Rectal smooth muscle tissue (tissue), 1 donor: ENCODE data around the gene NPNT.

Experiments
- H3K27ac ChIP-seq: one replicate; pipeline ENCODE4 v1.7.0; 2013; ENCODE audit warnings: low read depth, low read length, inconsistent platforms
- H3K27me3 ChIP-seq: one replicate; pipeline ENCODE4 v1.7.0; 2013; ENCODE audit warnings: low read length; ENCODE audit not compliant: control insufficient read depth, insufficient read depth
- H3K36me3 ChIP-seq: one replicate; pipeline ENCODE4 v1.7.0; 2013; ENCODE audit warnings: low read length; ENCODE audit not compliant: control insufficient read depth, insufficient read depth
- H3K4me1 ChIP-seq: one replicate; pipeline ENCODE4 v1.7.0; 2013; ENCODE audit warnings: low read length; ENCODE audit not compliant: control insufficient read depth, insufficient read depth
- H3K4me3 ChIP-seq: one replicate; pipeline ENCODE4 v1.7.0; 2013; ENCODE audit warnings: low read length
- H3K9ac ChIP-seq: one replicate; pipeline ENCODE4 v1.7.0; 2013; ENCODE audit warnings: low read length

NPNT gene

DNA sequence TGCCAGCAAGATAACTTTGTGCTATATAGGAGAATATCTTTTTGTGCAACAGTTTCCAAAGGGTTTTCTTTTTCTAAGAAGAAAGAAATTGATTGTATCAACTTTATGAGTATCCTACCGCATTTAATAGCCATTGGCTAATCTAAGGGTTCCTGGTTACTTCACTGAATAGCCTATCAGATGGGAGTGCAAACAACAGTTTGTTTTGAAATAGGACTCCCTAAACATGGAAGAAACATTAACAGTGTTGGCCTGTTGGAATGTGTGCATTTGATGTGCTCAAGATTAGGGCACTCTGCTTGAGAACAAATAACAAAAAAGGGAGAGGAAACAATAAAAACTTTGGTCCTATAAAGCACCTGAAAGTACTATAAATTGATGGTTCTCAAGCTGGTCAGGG lies 29.1 kb downstream of the NPNT start:
- no peaks in the 10 kb centered on the region for H3K36me3 ChIP-seq
- H3K27me3 ChIP-seq: no peaks in the 10 kb centered on the region
- H3K27ac ChIP-seq: no peak overlapping the region
- H3K4me3 ChIP-seq: no peak overlapping the region
- no peaks in the 10 kb centered on the region for H3K4me1 ChIP-seq
- H3K9ac ChIP-seq: no peak overlapping the region

DNA sequence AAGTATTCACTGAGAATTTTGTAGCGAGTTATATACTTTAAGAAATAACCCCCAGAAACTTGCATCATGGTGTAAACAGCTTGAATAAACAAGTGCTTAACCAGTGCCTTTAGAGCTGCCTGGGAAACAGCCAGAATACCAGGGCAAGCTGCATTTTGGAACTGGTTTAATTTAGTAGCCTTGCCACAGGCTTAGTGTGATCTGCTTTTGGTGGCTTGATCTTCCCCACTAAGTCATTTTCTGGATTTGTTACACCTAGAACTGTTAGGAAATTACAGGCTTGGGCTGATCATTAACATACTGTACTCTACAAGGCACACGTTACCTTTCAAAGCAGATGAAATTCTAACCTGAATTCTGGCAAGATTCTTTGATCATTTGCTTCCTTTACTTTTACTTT lies 35.4 kb downstream of the NPNT start:
- no peaks in the 10 kb centered on the region for H3K36me3 ChIP-seq
- H3K4me1 ChIP-seq: no peaks in the 10 kb centered on the region
- no peak overlapping the region for H3K27ac ChIP-seq

DNA sequence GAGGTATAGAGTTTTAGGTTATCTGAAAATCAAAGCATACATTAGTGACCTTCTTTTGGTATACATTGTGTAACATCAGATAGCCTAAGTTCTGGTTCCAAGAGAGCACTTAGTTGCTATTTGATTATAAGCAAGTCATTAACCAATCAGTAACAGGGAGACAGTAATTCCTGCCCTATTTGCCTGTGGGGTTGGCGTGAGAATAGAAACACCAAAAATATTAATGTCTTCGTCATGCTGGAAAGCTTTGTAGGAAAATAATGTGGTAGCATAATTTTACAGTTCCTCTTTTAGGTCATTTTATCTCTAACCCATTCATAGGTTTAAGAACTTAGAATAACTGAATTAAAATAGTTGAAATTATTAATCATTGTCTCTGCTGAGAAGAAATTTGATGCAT lies 37.8 kb downstream of the NPNT start:
- H3K27ac ChIP-seq: no peak overlapping the region
- H3K4me3 ChIP-seq: no peak overlapping the region
- no peaks in the 10 kb centered on the region for H3K27me3 ChIP-seq
- H3K36me3 ChIP-seq: no peaks in the 10 kb centered on the region
- H3K9ac ChIP-seq: no peak overlapping the region
- no peaks in the 10 kb centered on the region for H3K4me1 ChIP-seq

More for the DNA sequence above, 35.4 kb downstream of the NPNT start:
- no peak overlapping the region for H3K4me3 ChIP-seq
- no peak overlapping the region for H3K9ac ChIP-seq
- no peaks in the 10 kb centered on the region for H3K27me3 ChIP-seq

DNA sequence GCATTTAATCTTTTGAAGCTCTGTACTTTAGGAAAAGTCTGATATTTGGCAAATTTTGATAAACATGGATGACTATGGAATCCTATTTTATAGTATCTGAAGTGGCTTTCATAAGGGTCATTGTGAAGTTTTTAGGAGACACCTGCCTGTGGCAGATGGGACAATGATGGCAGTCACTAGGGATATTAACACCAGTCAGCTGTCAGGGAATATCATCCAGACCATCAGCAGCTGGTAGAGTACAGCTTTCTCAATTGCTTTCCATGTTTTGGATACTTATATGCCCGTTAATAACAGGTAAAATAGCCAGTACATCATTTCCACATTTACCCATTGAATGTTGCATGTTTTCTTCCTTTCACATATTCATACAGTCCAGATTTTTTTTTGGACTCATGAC lies 39.1 kb downstream of the NPNT start:
- H3K27me3 ChIP-seq: no peaks in the 10 kb centered on the region
- no peaks in the 10 kb centered on the region for H3K4me1 ChIP-seq
- H3K27ac ChIP-seq: no peak overlapping the region
- H3K9ac ChIP-seq: no peak overlapping the region
- no peaks in the 10 kb centered on the region for H3K36me3 ChIP-seq
- no peak overlapping the region for H3K4me3 ChIP-seq

DNA sequence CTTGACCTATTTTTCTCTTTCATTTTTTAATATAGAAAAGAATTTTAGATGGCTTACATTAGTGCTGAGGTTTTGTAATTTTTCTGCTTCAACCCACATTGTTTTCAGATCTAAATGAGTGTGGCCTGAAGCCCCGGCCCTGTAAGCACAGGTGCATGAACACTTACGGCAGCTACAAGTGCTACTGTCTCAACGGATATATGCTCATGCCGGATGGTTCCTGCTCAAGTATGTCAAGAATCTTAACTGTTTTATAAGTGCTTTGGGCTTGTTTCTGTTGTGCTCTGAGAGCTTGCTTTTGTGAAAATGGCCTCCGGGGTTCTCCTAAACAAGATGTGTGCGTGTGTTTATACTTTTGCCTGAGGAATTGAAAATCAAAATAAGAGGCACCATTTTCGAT lies 41.6 kb downstream of the NPNT start:
- Histone ChIP-seq H3K4me1 (no peaks in the 10 kb centered on the region), H3K4me3 (no peak overlapping the region), H3K27me3 (no peaks in the 10 kb centered on the region), H3K9ac (no peak overlapping the region), H3K36me3 (no peaks in the 10 kb centered on the region), H3K27ac (no peak overlapping the region)

DNA sequence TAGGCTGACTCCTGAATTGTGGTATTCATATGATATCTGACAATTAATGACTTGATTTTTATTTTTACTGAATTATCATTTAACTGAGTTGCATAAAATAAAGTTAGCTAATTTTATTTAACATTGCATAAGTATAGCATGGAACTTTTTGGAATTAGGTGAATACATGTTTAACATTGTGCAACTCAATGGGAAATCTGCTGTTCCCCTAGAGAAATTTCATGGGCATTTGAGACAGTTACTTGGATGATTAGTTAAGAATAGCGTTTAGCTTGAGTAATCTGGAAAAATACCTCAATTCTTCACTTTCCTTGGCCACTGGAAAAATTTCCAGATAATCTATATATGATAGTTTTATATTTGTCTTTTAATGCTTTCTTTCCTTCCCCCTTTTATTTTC lies 42.5 kb downstream of the NPNT start:
- Histone ChIP-seq H3K4me1 (no peaks in the 10 kb centered on the region), H3K9ac (no peak overlapping the region), H3K36me3 (no peaks in the 10 kb centered on the region), H3K27ac (no peak overlapping the region), H3K27me3 (no peaks in the 10 kb centered on the region), H3K4me3 (no peak overlapping the region)

DNA sequence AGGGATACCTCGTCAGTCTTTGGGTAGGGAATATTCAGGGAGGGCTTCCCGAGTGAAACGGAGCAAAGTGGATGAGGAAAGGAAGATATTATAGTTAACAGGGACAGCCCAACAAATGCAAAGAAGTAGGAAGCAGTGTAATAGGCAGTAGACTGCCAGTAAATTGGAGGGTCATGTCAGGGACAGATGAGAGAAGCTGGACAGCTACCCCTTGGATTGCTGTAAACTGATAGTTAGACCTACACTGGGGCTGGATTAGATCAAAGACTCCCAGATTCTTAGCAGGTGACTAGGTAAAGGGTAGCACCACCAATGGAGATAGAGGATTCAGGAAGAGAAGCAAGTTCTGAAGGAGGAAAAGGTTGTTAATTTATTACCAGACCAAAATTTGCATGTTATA lies 48.0 kb downstream of the NPNT start:
- H3K27me3 ChIP-seq: no peaks in the 10 kb centered on the region
- H3K36me3 ChIP-seq: no peaks in the 10 kb centered on the region
- no peaks in the 10 kb centered on the region for H3K4me1 ChIP-seq
- H3K9ac ChIP-seq: no peak overlapping the region
- no peak overlapping the region for H3K27ac ChIP-seq
- H3K4me3 ChIP-seq: no peak overlapping the region

DNA sequence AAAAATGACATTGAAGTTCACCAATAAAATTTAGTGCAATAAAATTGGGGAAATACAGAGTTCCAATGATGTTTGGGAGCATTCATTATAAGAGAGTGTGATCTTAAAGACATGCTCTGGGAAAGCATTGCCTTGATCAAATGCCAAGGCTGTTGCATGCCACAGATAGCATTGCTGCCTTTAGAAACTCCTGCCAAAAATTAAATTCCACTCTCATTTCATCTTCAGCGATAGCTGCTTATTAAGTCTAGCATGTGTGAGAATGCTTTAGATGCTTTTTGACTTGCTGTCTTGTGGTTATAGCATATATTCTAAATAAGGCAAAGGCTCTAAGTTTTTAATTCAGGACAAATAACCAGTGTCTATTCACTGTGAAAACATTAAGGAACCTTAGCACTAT lies 49.3 kb downstream of the NPNT start:
- no peak overlapping the region for H3K9ac ChIP-seq
- no peaks in the 10 kb centered on the region for H3K4me1 ChIP-seq
- no peak overlapping the region for H3K27ac ChIP-seq
- no peak overlapping the region for H3K4me3 ChIP-seq
- H3K27me3 ChIP-seq: no peaks in the 10 kb centered on the region
- H3K36me3 ChIP-seq: no peaks in the 10 kb centered on the region

DNA sequence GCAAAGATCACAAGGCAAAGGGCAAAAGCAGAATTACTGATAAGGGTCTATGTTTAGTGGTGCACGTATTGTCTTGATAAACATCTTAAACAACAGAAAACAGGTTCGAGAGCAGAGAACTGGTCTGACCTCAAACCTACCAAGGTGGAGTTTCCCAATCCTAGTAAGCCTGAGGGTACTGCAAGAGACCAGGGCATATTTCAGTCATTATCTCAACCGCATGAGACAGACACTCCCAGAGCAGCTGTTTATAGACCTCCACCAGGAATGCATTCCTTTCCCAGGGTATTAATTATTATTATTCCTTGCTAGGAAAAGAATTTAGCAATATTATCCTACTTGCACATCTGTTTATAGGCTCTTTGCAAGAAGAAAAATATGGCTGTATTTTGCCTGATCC lies 51.5 kb downstream of the NPNT start:
- Histone ChIP-seq H3K27ac (no peak overlapping the region), H3K36me3 (no peaks in the 10 kb centered on the region), H3K9ac (no peak overlapping the region), H3K4me3 (no peak overlapping the region), H3K27me3 (no peaks in the 10 kb centered on the region), H3K4me1 (no peaks in the 10 kb centered on the region)

DNA sequence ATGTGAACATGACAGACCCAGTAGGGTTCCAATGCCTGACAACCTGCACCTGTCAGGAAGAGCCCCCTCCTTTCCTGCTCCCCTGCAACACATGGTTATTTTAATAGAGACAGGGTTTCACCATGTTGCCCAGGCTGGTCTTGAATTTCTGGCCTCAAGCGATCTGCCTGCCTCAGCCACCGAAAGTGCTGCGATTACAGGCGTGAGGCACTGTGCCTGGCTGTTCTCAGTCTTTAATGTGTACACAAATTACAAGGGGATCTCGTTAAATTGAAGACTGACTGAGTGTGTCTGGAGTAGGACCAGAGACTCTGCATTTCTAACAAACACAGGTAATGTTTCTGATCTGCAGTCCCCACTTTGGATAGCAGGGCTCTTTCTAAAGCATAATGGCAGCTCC lies 55.4 kb downstream of the NPNT start:
- H3K4me1 ChIP-seq: no peaks in the 10 kb centered on the region
- no peak overlapping the region for H3K4me3 ChIP-seq
- H3K27me3 ChIP-seq: no peaks in the 10 kb centered on the region
- H3K9ac ChIP-seq: no peak overlapping the region
- no peak overlapping the region for H3K27ac ChIP-seq
- H3K36me3 ChIP-seq: no peaks in the 10 kb centered on the region

DNA sequence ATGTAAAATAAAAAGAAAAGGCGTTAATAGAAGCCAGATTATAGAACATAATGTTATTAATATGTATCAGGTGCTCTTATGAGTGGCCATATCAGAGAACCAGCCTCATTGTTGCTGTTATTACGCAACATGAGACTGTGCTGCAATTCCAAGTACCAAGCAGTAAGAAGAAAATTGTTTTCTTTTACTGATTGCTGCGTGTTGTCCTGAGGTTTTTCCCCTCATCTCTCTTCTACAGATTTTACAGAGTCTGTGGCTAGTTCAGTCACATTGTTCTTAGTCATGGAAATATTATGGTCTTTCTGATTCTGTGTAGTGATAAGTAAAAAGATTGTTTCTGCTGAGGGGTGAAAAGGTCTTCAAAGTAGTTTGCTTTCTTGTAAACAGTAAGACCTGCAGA lies 55.9 kb downstream of the NPNT start:
- Histone ChIP-seq H3K9ac (no peak overlapping the region), H3K4me1 (no peaks in the 10 kb centered on the region), H3K4me3 (no peak overlapping the region), H3K27me3 (no peaks in the 10 kb centered on the region), H3K27ac (no peak overlapping the region), H3K36me3 (no peaks in the 10 kb centered on the region)

DNA sequence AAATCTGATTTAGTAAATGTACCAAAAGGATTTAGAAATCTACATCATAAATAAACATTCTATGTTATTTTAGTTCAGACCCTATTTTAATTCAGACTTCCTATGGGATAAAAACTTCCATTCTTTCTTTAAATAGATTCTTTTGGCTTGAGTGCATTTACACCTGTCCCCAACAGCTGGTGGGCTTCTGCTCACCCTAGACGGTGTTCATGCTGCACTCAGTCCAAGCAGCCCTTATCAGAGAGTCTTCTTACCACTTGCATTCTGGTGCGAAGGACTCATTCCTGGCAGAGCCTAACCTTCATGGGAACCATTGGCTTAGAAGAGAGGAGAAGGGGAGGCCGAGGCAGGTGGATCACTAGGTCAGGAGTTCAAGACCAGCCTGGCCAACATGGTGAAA lies 57.3 kb downstream of the NPNT start:
- Histone ChIP-seq H3K36me3 (no peaks in the 10 kb centered on the region), H3K27ac (no peak overlapping the region), H3K27me3 (no peaks in the 10 kb centered on the region), H3K4me3 (no peak overlapping the region), H3K9ac (no peak overlapping the region), H3K4me1 (no peaks in the 10 kb centered on the region)

DNA sequence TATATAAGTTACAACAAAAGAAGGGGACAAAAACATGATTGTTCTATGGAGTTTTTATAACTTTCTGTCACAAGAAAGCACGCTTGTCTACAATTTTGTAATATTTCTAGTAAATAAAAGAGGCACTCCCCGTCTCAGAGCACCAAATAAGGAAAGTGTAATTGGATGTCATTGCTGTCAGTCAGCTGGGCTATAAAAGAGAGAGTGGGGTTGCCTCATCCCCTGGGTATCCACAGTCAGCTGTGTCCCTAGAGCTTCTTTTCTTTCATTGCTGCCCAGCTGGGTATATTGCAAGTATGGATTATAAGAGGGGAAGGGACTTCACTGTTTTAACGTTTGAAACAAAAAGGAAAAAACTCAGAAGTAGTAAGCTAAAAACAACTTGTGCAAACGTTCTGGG lies 61.3 kb downstream of the NPNT start:
- Histone ChIP-seq H3K36me3 (no peaks in the 10 kb centered on the region), H3K9ac (no peak overlapping the region), H3K4me1 (no peaks in the 10 kb centered on the region), H3K27me3 (no peaks in the 10 kb centered on the region), H3K27ac (no peak overlapping the region), H3K4me3 (no peak overlapping the region)

DNA sequence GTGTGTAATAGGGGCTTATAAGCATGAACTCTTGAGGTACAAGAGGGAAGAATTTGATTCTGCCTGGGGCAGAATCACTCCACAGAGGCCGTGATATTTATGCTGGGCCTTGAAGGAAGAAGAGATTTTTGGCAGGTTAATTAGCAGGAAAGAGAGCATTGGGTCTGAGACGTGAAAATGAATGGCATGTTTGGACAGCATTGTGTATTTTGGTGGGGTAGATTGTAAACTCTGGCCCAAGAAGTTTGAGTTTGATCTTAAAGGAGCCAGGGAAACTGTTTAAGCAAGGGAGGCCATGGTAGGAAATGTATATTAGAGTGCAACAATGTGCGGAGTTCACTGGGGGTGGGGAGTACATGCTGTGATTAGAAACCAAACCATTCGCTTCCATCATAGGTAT lies 62.4 kb downstream of the NPNT start:
- no peak overlapping the region for H3K27ac ChIP-seq
- no peak overlapping the region for H3K4me3 ChIP-seq
- no peak overlapping the region for H3K9ac ChIP-seq
- H3K36me3 ChIP-seq: no peaks in the 10 kb centered on the region
- H3K27me3 ChIP-seq: no peaks in the 10 kb centered on the region
- H3K4me1 ChIP-seq: no peaks in the 10 kb centered on the region
